Endodermal cell (in vitro differentiated cells): ENCODE measurements around the gene AOC1. TPM values are rescaled to one million over a fixed set of nuclear protein-coding genes. Genes with fewer than 3 reads are reported as not detected.

Experiments used
- DNase-seq: peaks from one replicate; pipeline ENCODE4 v3.0.0-alpha.2; 2017
- H3K27ac ChIP-seq: 2 replicates; pipeline ENCODE4 v1.5.1; 2013; ENCODE audit warnings: mild to moderate bottlenecking, low read depth, low read length, moderate library complexity
- H3K27me3 ChIP-seq: 2 replicates; pipeline ENCODE4 v1.6.1; 2013; ENCODE audit warnings: mild to moderate bottlenecking, low read length, moderate library complexity; ENCODE audit not compliant: insufficient read depth, control insufficient read depth, poor library complexity, severe bottlenecking
- H3K36me3 ChIP-seq: 2 replicates; pipeline ENCODE4 v1.7.0; 2013; ENCODE audit warnings: mild to moderate bottlenecking, low read length, moderate library complexity; ENCODE audit not compliant: control insufficient read depth, insufficient read depth
- H3K4me1 ChIP-seq: one replicate; pipeline ENCODE4 v1.7.0; 2013; ENCODE audit warnings: low read length; ENCODE audit not compliant: control insufficient read depth, insufficient read depth
- H3K4me3 ChIP-seq: 2 replicates; pipeline ENCODE4 v1.5.1; 2013; ENCODE audit warnings: mild to moderate bottlenecking, low read length, moderate library complexity
- H3K9ac ChIP-seq: 2 replicates; pipeline ENCODE4 v1.6.1; 2013; ENCODE audit warnings: mild to moderate bottlenecking, low read length, moderate library complexity; ENCODE audit not compliant: poor library complexity, severe bottlenecking; ENCODE audit errors: extremely low read depth
- H3K9me3 ChIP-seq: 2 replicates; pipeline ENCODE4 v1.6.1; 2013; ENCODE audit warnings: mild to moderate bottlenecking, low read length, moderate library complexity; ENCODE audit not compliant: control insufficient read depth
- H3K27ac Mint-ChIP-seq: 2 replicates; pipeline ENCODE4 v1.8.0; 2020; ENCODE audit warnings: mixed read lengths
- H3K27me3 Mint-ChIP-seq: 2 replicates; pipeline ENCODE4 v1.8.0; 2021; ENCODE audit warnings: mild to moderate bottlenecking, mixed read lengths; ENCODE audit not compliant: insufficient read depth
- H3K36me3 Mint-ChIP-seq: 2 replicates; pipeline ENCODE4 v1.8.0; 2020; ENCODE audit warnings: low read depth, mixed read lengths
- H3K4me1 Mint-ChIP-seq: 2 replicates; pipeline ENCODE4 v1.8.0; 2020; ENCODE audit warnings: mixed read lengths
- H3K4me3 Mint-ChIP-seq: 2 replicates; pipeline ENCODE4 v1.8.0; 2020; ENCODE audit warnings: mild to moderate bottlenecking, moderate library complexity, mixed read lengths
- H3K9me3 Mint-ChIP-seq: 2 replicates; pipeline ENCODE4 v1.8.0; 2020; ENCODE audit warnings: mild to moderate bottlenecking, mixed read lengths
- CTCF ChIP-seq: fragments of 200-600 bp; sonication (generic); conservative IDR thresholded peaks from 2 replicates; pipeline ENCODE4 v1.5.0; 2021; ENCODE audit warnings: antibody characterized with exemption, mild to moderate bottlenecking
- WGBS, 2 experiments: methylation state at CpG; one replicate each; pipeline versions ENCODE4 v1.1.5 to v1.1.7; 2013; ENCODE audit warnings: missing lambda C conversion rate in 2 of 2, mixed read lengths in 1 of 2; ENCODE audit not compliant: insufficient coverage in 1 of 2, insufficient read length in 1 of 2; 5-methylcytosine and 5-hydroxymethylcytosine counted together
- total RNA-seq, 2 donors: library from RNA; stranded (reverse); fragmentation: NEBNext Ultra II Directional in 1 of 2; extraction: Animal tissue kit (Norgen Biotek cat#: 25700) in 1 of 2; gene quantifications; 2 replicates in 1 of 2; 3 replicates in 1 of 2; pipeline ENCODE4 v1.2.1, GENCODE V29; 2021

AOC1 gene
- total RNA-seq, 2 donors from 2014 or later = not detected

- no peaks in the 10 kb centered on the region for H3K4me1 Mint-ChIP-seq
- Histone ChIP-seq H3K9ac (no peak overlapping the region), H3K27ac (no peak overlapping the region), H3K27me3 (no peaks in the 10 kb centered on the region), H3K36me3 (no peaks in the 10 kb centered on the region), H3K4me1 (no peaks in the 10 kb centered on the region), H3K4me3 (no peak overlapping the region), H3K9me3 (no peaks in the 10 kb centered on the region)
- DNase-seq = no peak
- H3K9me3 Mint-ChIP-seq = peaks cover 8% of the 10 kb centered on the region
- WGBS, 2 experiments = 75 to 77% methylated on average over 3 to 7 of the region's 7 CpGs
- H3K36me3 Mint-ChIP-seq = no peaks in the 10 kb centered on the region
- H3K4me3 Mint-ChIP-seq = no peak overlapping the region
- H3K27ac Mint-ChIP-seq = no peak overlapping the region
- peaks cover 51% of the 10 kb centered on the region for H3K27me3 Mint-ChIP-seq
- TF ChIP-seq CTCF = no peak
Observed at GRCh38 chr7:150814328-150815001, 37.9 kb upstream of the AOC1 start.

- TF ChIP-seq CTCF = no peak
- H3K9ac ChIP-seq = no peak overlapping the region
- Mint-ChIP-seq H3K27me3 (peaks cover 16% of the 10 kb centered on the region), H3K4me1 (no peaks in the 10 kb centered on the region), H3K4me3 (no peak overlapping the region), H3K9me3 (peaks cover 6% of the 10 kb centered on the region), H3K36me3 (no peaks in the 10 kb centered on the region), H3K27ac (no peak overlapping the region)
- no peaks in the 10 kb centered on the region for H3K4me1 ChIP-seq
- no peaks in the 10 kb centered on the region for H3K36me3 ChIP-seq
- no peak overlapping the region for H3K4me3 ChIP-seq
- no peak for DNase-seq
- WGBS, 2 experiments = 94 to 95% methylated on average over 2 of the region's 2 CpGs
- H3K27ac ChIP-seq = no peak overlapping the region
- H3K9me3 ChIP-seq = no peaks in the 10 kb centered on the region
- no peaks in the 10 kb centered on the region for H3K27me3 ChIP-seq
Observed at GRCh38 chr7:150818971-150819370, 33.3 kb upstream of the AOC1 start.

GRCh38 chr7:150820148-150820547 is 32.2 kb upstream of the AOC1 start:
- no peak overlapping the region for H3K27ac Mint-ChIP-seq
- TF ChIP-seq CTCF = no peak
- no peaks in the 10 kb centered on the region for H3K27me3 ChIP-seq

More at GRCh38 chr7:150820148-150820547, 32.2 kb upstream of the AOC1 start:
- DNase-seq = no peak
- Histone ChIP-seq H3K9me3 (no peaks in the 10 kb centered on the region), H3K4me1 (no peaks in the 10 kb centered on the region), H3K9ac (no peak overlapping the region), H3K27ac (no peak overlapping the region), H3K36me3 (no peaks in the 10 kb centered on the region), H3K4me3 (no peak overlapping the region)
- Mint-ChIP-seq H3K4me3 (no peak overlapping the region), H3K36me3 (no peaks in the 10 kb centered on the region), H3K4me1 (no peaks in the 10 kb centered on the region), H3K9me3 (peaks cover 6% of the 10 kb centered on the region), H3K27me3 (peaks cover 16% of the 10 kb centered on the region)
- 84% methylated on average over 5 of the region's 5 CpGs; no CpG with 5 or more reads in 1 of the 2 experiments for WGBS, 2 experiments
